ENCODE measurements around the gene PCYT1B.

Gene PCYT1B

GRCh38 chrX:24658421-24658820 is 11.3 kb upstream of the PCYT1B start:
- no peak for TF ChIP-seq CTCF (IDR thresholded peaks at IDR 0.05)

DNA sequence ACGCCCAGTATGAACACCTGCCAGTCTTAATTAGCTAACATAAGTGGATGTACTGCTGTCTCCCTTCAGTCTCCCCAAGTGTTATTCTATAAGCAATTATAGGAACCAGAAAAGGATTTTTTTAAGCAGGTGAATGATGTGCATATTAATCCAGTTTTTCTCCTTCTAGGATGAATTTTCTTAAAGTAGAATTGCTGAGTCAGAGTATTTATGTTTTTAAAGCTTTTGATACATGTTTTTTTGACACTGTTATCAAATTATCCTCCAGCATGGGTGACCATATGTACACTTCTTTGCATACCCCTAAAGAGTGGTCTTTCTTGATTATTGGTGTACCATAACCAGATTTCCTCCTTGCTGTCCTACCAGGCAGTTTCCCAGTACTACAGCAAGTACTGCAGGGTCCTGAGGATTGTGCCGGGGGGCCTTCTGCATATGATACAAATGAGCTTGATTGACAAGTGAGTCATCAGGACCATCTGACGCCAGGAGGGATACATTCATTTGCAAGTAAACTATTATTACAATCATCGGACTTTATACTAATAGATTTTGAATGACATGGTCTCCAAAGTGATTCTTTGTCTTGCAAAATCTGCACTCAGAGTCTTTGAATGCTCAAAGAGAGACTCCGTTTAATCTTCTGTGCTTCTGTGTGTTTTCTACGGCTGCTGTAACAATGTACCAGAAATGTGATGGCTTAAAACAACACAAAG is 10.7 kb upstream of the PCYT1B start:
- TF ChIP-seq CTCF (IDR thresholded peaks at IDR 0.05): no peak

DNA sequence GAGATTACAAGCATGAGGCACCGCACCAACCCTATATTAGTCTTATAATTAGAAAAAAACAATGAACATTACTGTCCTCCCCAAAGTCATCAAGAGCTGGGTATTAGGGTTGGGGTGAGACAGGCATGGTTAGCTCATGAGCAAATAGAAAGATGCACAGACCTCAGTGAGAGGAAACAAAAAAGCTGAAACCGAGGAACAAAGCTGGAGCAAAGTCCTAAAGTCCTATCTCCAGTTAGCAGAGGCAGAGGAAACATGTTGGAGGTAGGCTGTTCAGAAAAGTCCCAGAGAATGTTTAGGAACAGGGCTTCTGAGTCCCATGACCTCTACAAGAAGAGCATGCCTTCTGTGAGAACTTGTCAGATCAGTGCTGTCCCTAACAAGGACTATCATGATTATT is 4.6 kb upstream of the PCYT1B start:
- TF ChIP-seq CTCF (IDR thresholded peaks at IDR 0.05): no peak

GRCh38 chrX:24648495-24648894 is 1.3 kb upstream of the PCYT1B start:
- TF ChIP-seq CTCF (IDR thresholded peaks at IDR 0.05): no peak

DNA sequence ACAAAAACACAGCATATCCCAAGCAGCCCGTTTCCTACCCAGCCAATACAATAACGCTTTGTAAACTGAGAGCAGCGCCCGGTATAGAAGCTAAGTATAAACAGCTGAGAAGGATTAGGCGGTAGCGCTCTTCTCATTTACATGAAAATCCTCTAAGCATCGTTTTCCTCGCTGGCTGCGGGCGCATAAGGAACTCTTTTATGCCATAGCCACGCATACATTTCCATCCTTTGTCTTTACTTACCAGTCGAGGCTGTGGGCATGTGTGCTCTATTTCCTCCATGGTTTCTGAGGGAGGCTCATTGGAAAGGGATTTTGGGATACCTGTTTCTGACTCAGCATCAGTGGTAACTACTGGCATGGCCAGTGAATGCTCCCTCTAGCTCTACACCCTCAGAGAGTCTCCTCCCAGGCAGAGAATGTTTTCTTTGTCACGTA is 383 bp downstream of the PCYT1B start:
- TF ChIP-seq CTCF (IDR thresholded peaks at IDR 0.05): no peak

- no peak for TF ChIP-seq CTCF (IDR thresholded peaks at IDR 0.05)
Measured at GRCh38 chrX:24646006-24646405, 1.1 kb downstream of the PCYT1B start.

- TF ChIP-seq CTCF (IDR thresholded peaks at IDR 0.05): no peak
Measured at GRCh38 chrX:24643116-24643515, 4.0 kb downstream of the PCYT1B start.

- no peak for TF ChIP-seq CTCF (IDR thresholded peaks at IDR 0.05)
Measured at GRCh38 chrX:24629701-24630100, 17.4 kb downstream of the PCYT1B start.
